ENCODE data around the gene ITK.

Gene ITK

DNA sequence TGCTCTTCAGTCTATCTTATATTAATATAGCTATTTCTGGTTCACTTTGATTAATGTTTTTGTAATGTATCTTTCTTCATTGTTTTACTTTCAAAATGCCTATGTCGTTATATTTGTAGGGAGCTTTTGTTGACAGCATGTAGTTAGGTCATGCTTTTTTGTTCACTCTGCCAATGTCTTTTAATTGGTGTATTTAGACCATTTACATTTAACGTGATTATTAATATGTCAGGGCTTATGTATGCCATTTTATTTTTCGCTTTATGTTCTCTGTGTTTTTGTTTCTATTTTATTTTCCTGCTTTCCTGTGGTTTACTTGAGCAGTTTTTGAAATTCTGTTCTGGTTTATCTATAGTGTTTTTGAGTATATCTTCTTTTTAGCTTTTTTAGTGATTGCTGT is 25.3 kb upstream of the ITK start:
- Histone ChIP-seq H3K36me3 (no peaks in the 10 kb centered on the region), H3K27me3 (no peaks in the 10 kb centered on the region), H3K4me2 (no peak overlapping the region), H3K4me1 (no peaks in the 10 kb centered on the region), H4K20me1 (no peaks in the 10 kb centered on the region), H3K4me3 (no peak overlapping the region), H3K9me3 (no peaks in the 10 kb centered on the region; the same call in 1 of the 2 replicates), H3K9ac (no peak overlapping the region), H3K27ac (no peak overlapping the region)
- TF ChIP-seq Cebpa-rat (IDR thresholded peaks at IDR 0.05): no peak

DNA sequence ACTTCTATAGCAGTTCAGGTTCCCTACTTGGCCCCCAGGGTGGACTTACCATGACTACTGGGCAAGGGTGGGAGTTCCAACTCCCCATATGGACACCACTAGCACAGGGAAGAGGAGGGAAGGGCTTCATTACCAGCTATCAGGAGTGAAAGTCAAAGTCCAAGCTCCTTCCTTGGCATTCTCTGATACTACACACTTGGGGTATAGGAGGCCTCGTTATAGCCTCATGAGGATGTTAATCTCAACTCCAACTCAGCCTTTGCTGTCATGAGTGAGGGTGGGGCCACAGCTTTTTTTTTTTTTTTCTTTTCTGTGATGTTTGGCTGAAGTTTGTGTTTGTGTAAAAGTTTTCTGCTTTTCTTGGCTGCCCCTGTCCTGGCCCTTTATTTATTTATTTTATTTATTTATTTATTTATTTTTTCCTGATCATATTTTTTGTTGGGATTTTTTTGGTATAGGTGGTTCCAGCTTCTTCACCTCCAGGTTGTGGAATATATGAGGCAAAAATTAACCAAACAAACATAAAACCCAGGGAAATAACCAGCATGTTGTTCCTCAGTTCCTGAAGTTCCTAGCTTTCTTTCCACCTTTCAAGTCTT is 23.2 kb upstream of the ITK start:
- no peaks in the 10 kb centered on the region for H3K36me3 ChIP-seq
- no peak for TF ChIP-seq Cebpa-rat (IDR thresholded peaks at IDR 0.05)
- H3K27ac ChIP-seq: no peak overlapping the region
- no peak overlapping the region for H3K4me3 ChIP-seq
- H3K27me3 ChIP-seq: no peaks in the 10 kb centered on the region
- H3K9me3 ChIP-seq: no peaks in the 10 kb centered on the region; the same call in 1 of the 2 replicates
- no peak overlapping the region for H3K4me2 ChIP-seq
- H4K20me1 ChIP-seq: no peaks in the 10 kb centered on the region
- no peaks in the 10 kb centered on the region for H3K4me1 ChIP-seq
- H3K9ac ChIP-seq: no peak overlapping the region

DNA sequence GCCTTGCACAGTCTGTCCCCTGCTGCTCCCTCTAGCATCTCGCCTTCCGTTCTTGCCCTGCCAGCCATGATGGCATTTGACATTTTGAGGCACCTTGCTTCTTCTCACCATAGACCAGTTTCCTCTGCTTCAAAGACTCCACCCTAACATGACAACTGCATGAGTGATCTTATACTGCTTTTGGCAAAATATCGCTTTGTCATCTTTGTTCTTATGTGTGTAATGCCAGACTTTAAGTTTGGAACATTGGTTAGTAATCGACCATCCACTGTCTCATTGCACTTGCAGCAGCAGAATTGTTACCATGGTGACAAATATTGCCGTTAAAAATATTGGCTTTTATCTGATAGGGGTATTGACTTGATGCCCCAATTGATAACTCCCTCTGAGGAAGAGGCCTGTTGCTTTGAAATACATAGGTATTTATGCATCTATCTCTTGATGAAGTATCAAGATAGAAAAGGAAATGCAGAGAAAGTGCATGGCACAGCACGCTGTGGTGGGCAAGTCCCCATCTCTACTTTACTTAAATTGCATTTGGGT is 21.4 kb upstream of the ITK start:
- H3K4me3 ChIP-seq: no peak overlapping the region

DNA sequence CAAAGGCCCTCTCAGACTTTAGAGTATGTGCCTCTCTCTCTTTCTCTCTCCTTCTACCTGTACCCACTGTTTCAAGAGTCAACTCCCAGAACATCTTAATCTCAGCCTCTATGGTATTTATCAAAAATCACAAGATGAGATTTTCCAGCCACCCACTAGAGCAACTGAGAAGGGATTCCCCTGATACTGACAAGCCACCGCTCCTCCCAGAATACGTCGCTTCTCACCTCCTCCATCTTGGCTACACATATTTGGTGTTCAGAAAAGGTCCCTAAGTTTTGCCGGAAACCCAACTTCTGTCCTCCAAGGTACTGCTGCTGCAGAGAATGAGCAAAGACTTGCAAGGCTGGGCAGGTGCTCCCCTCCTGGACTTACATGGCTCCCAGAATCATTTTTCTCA is 20.6 kb upstream of the ITK start:
- no peaks in the 10 kb centered on the region for H3K4me1 ChIP-seq
- H3K27ac ChIP-seq: no peak overlapping the region
- no peak for TF ChIP-seq Cebpa-rat (IDR thresholded peaks at IDR 0.05)
- no peak overlapping the region for H3K9ac ChIP-seq
- H3K4me2 ChIP-seq: no peak overlapping the region
- H3K9me3 ChIP-seq: peaks cover 7% of the 10 kb centered on the region
- no peaks in the 10 kb centered on the region for H3K36me3 ChIP-seq
- no peaks in the 10 kb centered on the region for H4K20me1 ChIP-seq
- no peaks in the 10 kb centered on the region for H3K27me3 ChIP-seq
- no peak overlapping the region for H3K4me3 ChIP-seq

More for the DNA sequence above, 21.4 kb upstream of the ITK start:
- Histone ChIP-seq H3K27ac (no peak overlapping the region), H3K27me3 (no peaks in the 10 kb centered on the region), H3K9me3 (peaks cover 2% of the 10 kb centered on the region), H3K4me1 (no peaks in the 10 kb centered on the region), H3K9ac (no peak overlapping the region), H4K20me1 (no peaks in the 10 kb centered on the region), H3K36me3 (no peaks in the 10 kb centered on the region), H3K4me2 (no peak overlapping the region)
- no peak for TF ChIP-seq Cebpa-rat (IDR thresholded peaks at IDR 0.05)

DNA sequence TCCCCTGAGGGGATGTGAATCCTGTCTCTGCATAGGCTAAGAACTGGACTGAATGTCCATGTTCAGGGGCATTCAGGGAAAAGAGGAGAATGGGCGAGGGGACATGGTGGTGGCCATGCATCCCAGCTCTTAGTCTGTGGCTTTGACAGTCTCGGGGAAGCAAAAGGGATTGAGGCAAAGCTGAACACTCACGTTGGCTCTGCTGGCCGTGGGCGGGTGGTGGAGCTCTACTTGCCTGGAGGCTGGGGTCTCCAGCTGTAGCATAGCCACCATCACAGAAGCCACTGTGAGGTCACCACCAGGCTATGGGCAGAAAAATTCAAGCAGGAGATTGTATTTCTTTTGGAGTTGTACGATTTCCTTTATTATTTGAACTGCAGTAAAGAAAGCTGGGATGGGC is 18.6 kb upstream of the ITK start:
- Histone ChIP-seq H4K20me1 (no peaks in the 10 kb centered on the region), H3K27me3 (no peaks in the 10 kb centered on the region), H3K9ac (no peak overlapping the region), H3K36me3 (no peaks in the 10 kb centered on the region), H3K4me1 (peaks cover 18% of the 10 kb centered on the region), H3K4me2 (no peak overlapping the region), H3K9me3 (peaks cover 16% of the 10 kb centered on the region), H3K4me3 (no peak overlapping the region), H3K27ac (no peak overlapping the region)
- no peak for TF ChIP-seq Cebpa-rat (IDR thresholded peaks at IDR 0.05)

DNA sequence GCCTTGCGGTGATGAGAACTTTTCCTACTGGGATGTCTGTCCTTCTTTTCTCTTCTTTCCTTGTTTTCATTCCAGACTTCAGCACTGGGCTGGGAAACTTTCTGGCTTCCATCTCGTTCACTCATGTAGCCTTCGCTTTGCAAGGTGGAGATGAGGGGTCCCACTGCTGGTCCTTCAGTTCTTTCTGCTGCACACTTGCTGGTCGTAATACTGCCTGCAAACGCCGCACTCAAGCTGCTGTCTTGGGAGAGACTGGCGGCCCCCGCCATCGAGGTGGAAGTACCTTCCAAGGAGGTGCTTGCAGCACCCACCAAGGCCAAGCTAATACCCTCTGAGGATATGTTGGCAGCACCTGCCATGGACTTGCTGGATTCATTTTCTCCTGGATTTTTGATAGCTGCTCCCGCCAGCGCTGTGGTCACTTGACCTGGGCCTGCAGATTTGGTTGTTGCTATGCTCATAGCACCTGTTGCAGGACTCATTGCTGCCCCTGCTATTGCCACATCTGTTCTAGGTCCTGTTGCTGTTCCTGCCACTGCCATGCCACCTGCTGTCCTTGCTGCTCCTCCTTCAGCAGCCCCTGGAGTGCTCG is 17.6 kb upstream of the ITK start:
- H3K4me3 ChIP-seq: no peak overlapping the region
- H3K9ac ChIP-seq: no peak overlapping the region

DNA sequence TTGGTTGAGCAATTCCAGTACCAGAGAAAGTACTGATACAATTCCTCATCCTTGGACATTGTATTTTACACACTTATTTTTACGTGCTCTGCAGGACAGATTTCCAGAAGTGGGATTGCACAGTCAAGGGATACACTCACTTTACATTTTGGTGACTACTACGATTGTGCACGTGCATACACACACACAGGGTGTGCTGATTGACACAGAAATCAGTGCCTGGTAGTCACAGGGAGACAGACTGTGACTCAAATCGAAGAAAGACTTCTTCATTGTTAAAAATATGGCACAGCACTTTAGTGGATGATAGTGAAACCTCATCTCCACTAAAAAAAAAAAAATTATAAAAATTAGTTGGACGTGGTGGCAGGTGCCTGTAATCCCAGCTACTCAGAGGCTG is 16.1 kb upstream of the ITK start:
- Histone ChIP-seq H4K20me1 (no peaks in the 10 kb centered on the region), H3K4me2 (no peak overlapping the region), H3K9me3 (peaks cover 28% of the 10 kb centered on the region), H3K36me3 (no peaks in the 10 kb centered on the region), H3K27me3 (no peaks in the 10 kb centered on the region), H3K27ac (no peak overlapping the region), H3K4me3 (no peak overlapping the region), H3K9ac (no peak overlapping the region), H3K4me1 (peaks cover 40% of the 10 kb centered on the region)
- no peak for TF ChIP-seq Cebpa-rat (IDR thresholded peaks at IDR 0.05)

More for the DNA sequence above, 17.6 kb upstream of the ITK start:
- TF ChIP-seq Cebpa-rat (IDR thresholded peaks at IDR 0.05): no peak
- Histone ChIP-seq H3K36me3 (no peaks in the 10 kb centered on the region), H3K4me1 (peaks cover 28% of the 10 kb centered on the region), H3K27me3 (no peaks in the 10 kb centered on the region), H4K20me1 (no peaks in the 10 kb centered on the region), H3K4me2 (no peak overlapping the region), H3K9me3 (peaks cover 16% of the 10 kb centered on the region), H3K27ac (no peak overlapping the region)

DNA sequence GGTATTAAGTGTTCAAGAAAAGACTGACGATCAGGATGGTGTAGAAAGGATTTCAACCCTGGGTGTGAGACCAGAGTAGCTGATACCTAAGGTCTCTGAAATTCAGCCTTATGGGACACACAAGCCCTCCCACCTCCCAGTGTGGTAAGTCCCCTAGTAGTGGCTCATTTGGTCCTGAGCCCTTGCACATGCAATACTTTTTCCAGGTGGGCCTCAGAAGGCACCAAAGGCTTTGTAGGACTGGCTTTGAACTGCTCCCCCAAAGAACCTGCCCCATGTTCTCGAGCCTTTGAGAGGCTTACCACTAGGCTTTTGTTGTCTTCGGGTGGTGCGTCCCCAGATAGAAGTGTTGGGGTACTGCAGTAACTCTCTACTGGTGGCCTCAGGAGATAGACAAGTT is 15.4 kb upstream of the ITK start:
- Histone ChIP-seq H3K9ac (no peak overlapping the region), H3K27ac (no peak overlapping the region; the same call in 1 of the 2 replicates)
- no peak for TF ChIP-seq Cebpa-rat (IDR thresholded peaks at IDR 0.05)

DNA sequence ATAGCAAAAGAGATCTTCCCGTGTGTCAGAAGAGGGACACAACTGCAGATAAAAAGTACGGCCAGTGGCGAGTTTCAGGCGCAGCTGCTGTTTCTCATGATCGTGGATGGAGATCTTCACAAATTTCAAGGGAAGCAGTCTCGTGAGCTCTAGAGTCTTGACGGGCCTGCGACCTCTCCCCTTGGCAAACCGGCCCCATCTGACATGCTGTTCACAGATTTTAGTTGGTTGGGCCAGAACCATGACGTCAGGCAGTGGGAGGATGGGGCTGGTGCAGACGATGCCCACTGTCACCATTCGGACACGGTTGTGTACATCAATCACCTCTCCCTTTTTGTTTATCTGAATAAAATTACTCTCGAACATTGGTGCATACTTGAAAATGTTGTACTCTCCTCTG is 15.0 kb upstream of the ITK start:
- H3K9ac ChIP-seq: no peak overlapping the region
- no peaks in the 10 kb centered on the region for H4K20me1 ChIP-seq
- no peaks in the 10 kb centered on the region for H3K27me3 ChIP-seq
- H3K27ac ChIP-seq: no peak overlapping the region
- no peaks in the 10 kb centered on the region for H3K36me3 ChIP-seq
- H3K4me1 ChIP-seq: peaks cover 43% of the 10 kb centered on the region
- no peak overlapping the region for H3K4me3 ChIP-seq
- peaks cover 39% of the 10 kb centered on the region for H3K9me3 ChIP-seq
- H3K4me2 ChIP-seq: peak overlapping the region; percentile 74
- TF ChIP-seq Cebpa-rat (IDR thresholded peaks at IDR 0.05): no peak

More for the DNA sequence above, 15.4 kb upstream of the ITK start:
- no peaks in the 10 kb centered on the region for H4K20me1 ChIP-seq
- no peaks in the 10 kb centered on the region for H3K27me3 ChIP-seq
- no peak overlapping the region for H3K4me3 ChIP-seq
- H3K4me2 ChIP-seq: no peak overlapping the region
- H3K9me3 ChIP-seq: peaks cover 35% of the 10 kb centered on the region
- no peaks in the 10 kb centered on the region for H3K36me3 ChIP-seq
- peaks cover 40% of the 10 kb centered on the region for H3K4me1 ChIP-seq

All from BLaER1 (cell line).